Measurements from ENCODE around the gene DRD2.

The DRD2 gene

GRCh38 chr11:113363406-113363805, 111.8 kb downstream of the DRD2 start:
- no peak for DNase-seq
